AG04450 (cell line): ENCODE data around the gene KIF5C. TPM values are rescaled to one million over a fixed set of nuclear protein-coding genes. Genes with fewer than 3 reads are reported as not detected.

ENCODE experiments used
- CTCF ChIA-PET: fragments of 300-600, 350-600 bp; formaldehyde crosslinking; extraction: SDS; loops from one replicate; lab custom pipeline; 2022; ENCODE audit warnings: antibody characterized with exemption, inconsistent platforms; lab: Charles Lee
- POLR2A ChIA-PET: fragments of 350-600 bp; formaldehyde crosslinking; extraction: SDS; loops from one replicate; lab custom pipeline; 2021; ENCODE audit warnings: antibody characterized with exemption, inconsistent platforms; lab: Yijun Ruan, JAX
- DNase-seq: peaks from one replicate; pipeline ENCODE4 v3.0.0-alpha.2; 2011; ENCODE audit warnings: low read depth, low spot score
- H3K27ac ChIP-seq: one replicate; pipeline ENCODE4 v1.5.1; 2012; ENCODE audit warnings: low read depth, low read length, control low read depth
- H3K27me3 ChIP-seq: one replicate; pipeline ENCODE4 v1.6.0; 2012; ENCODE audit warnings: low read length; ENCODE audit not compliant: control insufficient read depth, insufficient read depth
- H3K4me3 ChIP-seq: 2 replicates; pipeline ENCODE4 v1.5.1; 2011; ENCODE audit warnings: mild to moderate bottlenecking, low read depth, low read length, control low read depth
- H3K9me3 ChIP-seq: 2 replicates; pipeline ENCODE4 v1.5.1; 2012; ENCODE audit warnings: low read length; ENCODE audit not compliant: control insufficient read depth, insufficient read depth
- polyA plus RNA-seq: library from polyadenylated mRNA; depleted of rRNA; stranded (reverse); fragments of >200 nt; gene quantifications from 2 replicates; pipeline ENCODE4 v1.2.3, GENCODE V29; 2011
- TF ChIP-seq, protein P1 (sequence below): IDR thresholded peaks from 2 replicates; pipeline ENCODE4 v1.5.1; 2011; ENCODE audit warnings: low read depth, low read length, control low read depth, inconsistent platforms

KIF5C gene
- polyA plus RNA-seq, 1 experiment = 0.12 TPM

DNA sequence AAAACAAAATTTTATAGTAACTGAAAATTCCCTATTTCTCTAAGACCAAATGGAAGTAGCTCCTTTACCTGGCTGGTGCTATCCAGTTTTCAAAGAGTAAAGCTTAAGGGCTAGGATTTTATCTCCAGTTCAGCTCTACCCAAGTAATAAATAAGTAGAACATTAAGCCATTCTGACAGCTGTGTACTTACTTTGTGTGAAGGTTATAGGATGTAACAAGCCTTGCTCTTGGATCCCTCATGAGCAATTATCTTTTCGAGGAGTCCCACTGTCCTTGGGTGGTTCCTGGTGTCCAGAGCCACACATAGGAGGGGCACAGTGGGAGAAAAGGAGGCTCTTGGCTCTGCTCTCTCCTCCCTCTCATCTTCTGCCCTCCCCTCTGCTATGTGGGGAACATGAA is 45.5 kb downstream of the KIF5C start:
- Histone ChIP-seq H3K4me3 (no peak overlapping the region), H3K27ac (no peak overlapping the region), H3K9me3 (no peaks in the 10 kb centered on the region), H3K27me3 (no peaks in the 10 kb centered on the region)
- POLR2A ChIA-PET = no interaction called here
- TF ChIP-seq, protein P1, sequence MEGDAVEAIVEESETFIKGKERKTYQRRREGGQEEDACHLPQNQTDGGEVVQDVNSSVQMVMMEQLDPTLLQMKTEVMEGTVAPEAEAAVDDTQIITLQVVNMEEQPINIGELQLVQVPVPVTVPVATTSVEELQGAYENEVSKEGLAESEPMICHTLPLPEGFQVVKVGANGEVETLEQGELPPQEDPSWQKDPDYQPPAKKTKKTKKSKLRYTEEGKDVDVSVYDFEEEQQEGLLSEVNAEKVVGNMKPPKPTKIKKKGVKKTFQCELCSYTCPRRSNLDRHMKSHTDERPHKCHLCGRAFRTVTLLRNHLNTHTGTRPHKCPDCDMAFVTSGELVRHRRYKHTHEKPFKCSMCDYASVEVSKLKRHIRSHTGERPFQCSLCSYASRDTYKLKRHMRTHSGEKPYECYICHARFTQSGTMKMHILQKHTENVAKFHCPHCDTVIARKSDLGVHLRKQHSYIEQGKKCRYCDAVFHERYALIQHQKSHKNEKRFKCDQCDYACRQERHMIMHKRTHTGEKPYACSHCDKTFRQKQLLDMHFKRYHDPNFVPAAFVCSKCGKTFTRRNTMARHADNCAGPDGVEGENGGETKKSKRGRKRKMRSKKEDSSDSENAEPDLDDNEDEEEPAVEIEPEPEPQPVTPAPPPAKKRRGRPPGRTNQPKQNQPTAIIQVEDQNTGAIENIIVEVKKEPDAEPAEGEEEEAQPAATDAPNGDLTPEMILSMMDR = no peak
- DNase-seq = no peak
- CTCF ChIA-PET = interaction anchor here (0.6 to 1.5 kb wide), 2 partner anchors 8 to 70 kb away, joined by 3 read pairs; no protein-coding TSS in a partner anchor

DNA sequence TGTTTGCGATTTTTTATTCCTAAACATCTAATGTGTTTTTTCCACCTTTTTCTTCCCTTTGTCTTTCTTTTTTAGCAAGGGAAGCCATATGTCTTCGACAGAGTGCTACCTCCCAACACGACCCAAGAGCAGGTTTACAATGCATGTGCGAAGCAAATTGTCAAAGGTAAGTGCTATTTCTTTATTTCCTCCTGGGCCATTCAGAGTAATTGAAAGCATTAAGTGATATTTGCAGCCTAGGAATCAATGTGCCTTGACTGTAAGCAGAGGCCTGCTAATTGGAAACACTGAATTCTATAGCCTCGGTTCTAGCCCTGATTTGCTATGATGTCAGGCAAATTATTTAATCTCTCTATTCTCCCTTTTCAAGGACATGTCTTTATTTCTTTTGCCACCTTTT is 47.0 kb downstream of the KIF5C start:
- CTCF ChIA-PET = no interaction called here
- Histone ChIP-seq H3K9me3 (no peaks in the 10 kb centered on the region; the same call in 1 of the 2 replicates), H3K27me3 (no peaks in the 10 kb centered on the region), H3K4me3 (no peak overlapping the region), H3K27ac (no peak overlapping the region)
- TF ChIP-seq, protein P1 = no peak
- POLR2A ChIA-PET = no interaction called here
- no peak for DNase-seq

DNA sequence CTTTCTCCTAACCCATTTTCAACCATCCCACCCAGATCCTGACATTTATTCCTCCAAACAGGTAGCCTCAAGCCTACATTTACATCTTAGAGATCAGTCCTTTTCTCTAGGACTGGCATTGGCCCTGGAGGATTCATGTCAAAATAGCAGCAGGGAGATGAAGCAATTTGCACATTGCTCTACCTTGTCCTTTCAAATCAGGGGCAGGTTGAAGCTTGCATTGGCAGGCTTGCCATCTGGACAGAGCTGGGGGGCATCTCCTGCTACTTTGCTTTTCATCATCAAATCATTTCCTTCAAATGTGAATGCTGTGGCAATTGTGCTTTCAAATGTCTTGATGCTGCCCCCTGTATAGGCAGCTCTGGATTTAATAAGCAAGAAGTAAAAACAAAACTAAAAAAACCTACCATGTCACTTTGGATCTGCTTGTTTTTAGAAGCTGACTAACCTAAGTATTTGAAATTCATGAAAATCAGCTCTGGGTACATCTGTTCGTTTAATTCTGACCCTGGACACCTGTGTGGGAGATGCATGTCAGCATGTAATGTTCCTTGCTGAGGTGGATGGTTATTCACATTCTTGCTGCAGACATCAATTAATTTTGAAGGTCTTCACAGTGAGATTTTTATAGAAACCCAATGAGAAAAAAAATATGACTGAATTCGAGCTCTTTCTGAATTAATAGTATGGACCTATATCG is 47.9 kb downstream of the KIF5C start:
- POLR2A ChIA-PET = no interaction called here
- no peak overlapping the region for H3K27ac ChIP-seq
- DNase-seq = no peak
- TF ChIP-seq, protein P1 = no peak
- no peaks in the 10 kb centered on the region; the same call in 1 of the 2 replicates for H3K9me3 ChIP-seq
- no peaks in the 10 kb centered on the region for H3K27me3 ChIP-seq
- CTCF ChIA-PET = interaction anchor here (0.6 kb wide), 1 partner anchor 18 kb away, joined by 3 read pairs; no protein-coding TSS in a partner anchor
- H3K4me3 ChIP-seq = no peak overlapping the region

DNA sequence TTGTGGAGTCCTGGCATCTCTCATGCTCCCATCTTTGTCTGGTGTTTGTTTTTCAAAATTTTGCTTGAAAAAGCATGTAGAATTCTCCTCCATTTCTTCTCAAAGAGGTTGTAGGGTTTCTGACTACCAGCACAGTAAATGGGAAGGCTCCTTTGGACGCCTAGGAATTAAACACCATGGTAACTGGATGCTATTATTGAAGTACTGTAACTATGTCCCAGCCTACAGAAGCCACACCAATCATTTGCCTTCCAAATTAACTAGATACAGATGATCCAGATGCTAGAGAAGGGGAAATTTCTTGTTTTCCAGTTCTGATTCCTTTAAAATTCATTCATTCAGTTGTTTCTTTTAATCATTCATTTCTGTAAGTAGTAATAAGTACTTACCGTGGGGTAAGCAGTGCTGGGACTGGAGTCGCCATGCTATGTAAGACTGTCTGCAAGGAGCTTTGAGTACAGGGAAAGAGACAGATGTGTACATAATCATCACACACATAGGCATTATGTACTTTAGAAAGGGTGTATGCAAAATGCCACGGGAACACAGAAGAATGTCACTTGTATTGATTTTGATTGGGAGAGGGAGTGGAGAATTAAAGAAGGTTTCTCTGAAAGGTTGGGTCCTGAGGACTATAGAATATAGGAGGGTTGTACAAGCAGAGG is 49.6 kb downstream of the KIF5C start:
- peaks cover 2% of the 10 kb centered on the region for H3K27me3 ChIP-seq
- no peak for DNase-seq
- TF ChIP-seq, protein P1 = no peak
- ChIA-PET CTCF (interaction anchor here (1.0 kb wide), 1 partner anchor 93 kb away, joined by 4 read pairs; no protein-coding TSS in a partner anchor), POLR2A (no interaction called here)
- H3K9me3 ChIP-seq = no peaks in the 10 kb centered on the region; the same call in 1 of the 2 replicates
- H3K4me3 ChIP-seq = no peak overlapping the region
- H3K27ac ChIP-seq = no peak overlapping the region
